DND-41 (cell line): Measurements from ENCODE around the gene KRT13.

Experiments
- ATAC-seq: fragments of 200-7000 bp; cut with Tn5 transposase; 3 replicates; pipeline ENCODE4 v1.9.1; 2021; ENCODE audit warnings: low read depth; ENCODE audit not compliant: insufficient read depth
- DNase-seq: peaks from one replicate; pipeline ENCODE4 v3.0.0-alpha.2; 2020
- H2AFZ ChIP-seq: 2 replicates; pipeline ENCODE4 v1.6.0; 2012; ENCODE audit warnings: low read depth, low read length
- H3K27ac ChIP-seq: 2 replicates; pipeline ENCODE4 v1.5.1; 2012; ENCODE audit warnings: low read length, inconsistent platforms
- H3K27me3 ChIP-seq: fragments of 200-600 bp; sonication (generic); 2 replicates; pipeline ENCODE4 v1.6.0; 2012; ENCODE audit warnings: low read length, mild to moderate bottlenecking, inconsistent platforms; ENCODE audit not compliant: insufficient read depth, poor library complexity
- H3K36me3 ChIP-seq: 2 replicates; pipeline ENCODE4 v1.5.1; 2012; ENCODE audit warnings: low read length, inconsistent platforms; ENCODE audit not compliant: insufficient read depth
- H3K4me1 ChIP-seq: 2 replicates; pipeline ENCODE4 v1.5.1; 2012; ENCODE audit warnings: mild to moderate bottlenecking, low read length; ENCODE audit not compliant: insufficient read depth
- H3K4me2 ChIP-seq: 2 replicates; pipeline ENCODE4 v1.6.0; 2012; ENCODE audit warnings: mild to moderate bottlenecking, moderate library complexity, low read length, inconsistent platforms; ENCODE audit not compliant: insufficient read depth
- H3K4me3 ChIP-seq, 2 experiments: fragments of 200-600 bp in 1 of 2; shearing (Covaris generic) in 1 of 2; 2 replicates each; pipeline ENCODE4 v1.5.1; 2012 to 2016; ENCODE audit warnings: inconsistent platforms in 2 of 2, low read length in 2 of 2, mild to moderate bottlenecking in 2 of 2, low read depth in 1 of 2, moderate library complexity in 1 of 2
- H3K79me2 ChIP-seq: 2 replicates; pipeline ENCODE4 v1.6.0; 2012; ENCODE audit warnings: low read length, inconsistent platforms; ENCODE audit not compliant: insufficient read depth
- H3K9ac ChIP-seq: 2 replicates; pipeline ENCODE4 v1.6.0; 2012; ENCODE audit warnings: low read depth, mild to moderate bottlenecking, inconsistent platforms, low read length, moderate library complexity
- H3K9me3 ChIP-seq: 2 replicates; pipeline ENCODE4 v1.5.1; 2012; ENCODE audit warnings: low read length, moderate library complexity, mild to moderate bottlenecking, inconsistent platforms; ENCODE audit not compliant: insufficient read depth, severe bottlenecking
- H4K20me1 ChIP-seq: 2 replicates; pipeline ENCODE4 v1.6.0; 2012; ENCODE audit warnings: low read length; ENCODE audit not compliant: insufficient read depth
- EZH2 ChIP-seq: IDR thresholded peaks from 3 replicates; pipeline ENCODE4 v1.6.1; 2012; ENCODE audit warnings: borderline replicate concordance, low read depth, mild to moderate bottlenecking, moderate library complexity, low read length, inconsistent platforms; ENCODE audit not compliant: severe bottlenecking
- TF ChIP-seq, protein P1 (sequence below): IDR thresholded peaks from 2 replicates; pipeline ENCODE4 v1.5.1; 2012; ENCODE audit warnings: borderline replicate concordance, low read length, moderate library complexity, mild to moderate bottlenecking; ENCODE audit not compliant: poor library complexity, severe bottlenecking; ENCODE audit errors: extremely low read depth

Gene KRT13

DNA sequence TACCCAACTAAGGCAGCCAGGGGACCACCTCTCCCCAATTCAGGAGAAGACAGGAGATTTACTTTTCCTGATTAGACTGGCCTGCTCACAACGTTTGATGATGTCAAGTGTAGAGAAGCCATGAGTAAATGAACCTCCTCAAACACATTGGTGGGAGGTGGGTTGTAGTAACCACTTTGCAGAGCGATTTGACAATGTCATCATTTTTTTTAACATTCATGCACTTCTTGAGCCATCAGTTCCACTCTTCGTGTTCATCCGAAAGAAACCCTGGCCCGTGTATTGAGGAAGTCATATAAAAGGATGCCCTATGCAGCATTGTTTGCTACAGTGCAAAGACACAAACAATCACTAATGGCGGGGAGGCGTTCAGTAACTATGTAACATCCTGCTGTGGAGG is 28.2 kb upstream of the KRT13 start:
- H3K4me1 ChIP-seq: no peaks in the 10 kb centered on the region
- no peaks in the 10 kb centered on the region for H3K79me2 ChIP-seq
- TF ChIP-seq, protein P1, sequence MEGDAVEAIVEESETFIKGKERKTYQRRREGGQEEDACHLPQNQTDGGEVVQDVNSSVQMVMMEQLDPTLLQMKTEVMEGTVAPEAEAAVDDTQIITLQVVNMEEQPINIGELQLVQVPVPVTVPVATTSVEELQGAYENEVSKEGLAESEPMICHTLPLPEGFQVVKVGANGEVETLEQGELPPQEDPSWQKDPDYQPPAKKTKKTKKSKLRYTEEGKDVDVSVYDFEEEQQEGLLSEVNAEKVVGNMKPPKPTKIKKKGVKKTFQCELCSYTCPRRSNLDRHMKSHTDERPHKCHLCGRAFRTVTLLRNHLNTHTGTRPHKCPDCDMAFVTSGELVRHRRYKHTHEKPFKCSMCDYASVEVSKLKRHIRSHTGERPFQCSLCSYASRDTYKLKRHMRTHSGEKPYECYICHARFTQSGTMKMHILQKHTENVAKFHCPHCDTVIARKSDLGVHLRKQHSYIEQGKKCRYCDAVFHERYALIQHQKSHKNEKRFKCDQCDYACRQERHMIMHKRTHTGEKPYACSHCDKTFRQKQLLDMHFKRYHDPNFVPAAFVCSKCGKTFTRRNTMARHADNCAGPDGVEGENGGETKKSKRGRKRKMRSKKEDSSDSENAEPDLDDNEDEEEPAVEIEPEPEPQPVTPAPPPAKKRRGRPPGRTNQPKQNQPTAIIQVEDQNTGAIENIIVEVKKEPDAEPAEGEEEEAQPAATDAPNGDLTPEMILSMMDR: no peak
- TF ChIP-seq EZH2: no peak
- no peak for ATAC-seq
- no peak for DNase-seq
- no peak overlapping the region for H3K4me3 ChIP-seq
- H3K27ac ChIP-seq: no peak overlapping the region
- no peaks in the 10 kb centered on the region for H3K36me3 ChIP-seq
- H2AFZ ChIP-seq: no peak overlapping the region
- no peaks in the 10 kb centered on the region; the same call in none of the 2 replicates for H4K20me1 ChIP-seq
- H3K9ac ChIP-seq: no peak overlapping the region
- no peaks in the 10 kb centered on the region for H3K9me3 ChIP-seq
- peaks cover 39% of the 10 kb centered on the region for H3K27me3 ChIP-seq
- no peak overlapping the region for H3K4me2 ChIP-seq

DNA sequence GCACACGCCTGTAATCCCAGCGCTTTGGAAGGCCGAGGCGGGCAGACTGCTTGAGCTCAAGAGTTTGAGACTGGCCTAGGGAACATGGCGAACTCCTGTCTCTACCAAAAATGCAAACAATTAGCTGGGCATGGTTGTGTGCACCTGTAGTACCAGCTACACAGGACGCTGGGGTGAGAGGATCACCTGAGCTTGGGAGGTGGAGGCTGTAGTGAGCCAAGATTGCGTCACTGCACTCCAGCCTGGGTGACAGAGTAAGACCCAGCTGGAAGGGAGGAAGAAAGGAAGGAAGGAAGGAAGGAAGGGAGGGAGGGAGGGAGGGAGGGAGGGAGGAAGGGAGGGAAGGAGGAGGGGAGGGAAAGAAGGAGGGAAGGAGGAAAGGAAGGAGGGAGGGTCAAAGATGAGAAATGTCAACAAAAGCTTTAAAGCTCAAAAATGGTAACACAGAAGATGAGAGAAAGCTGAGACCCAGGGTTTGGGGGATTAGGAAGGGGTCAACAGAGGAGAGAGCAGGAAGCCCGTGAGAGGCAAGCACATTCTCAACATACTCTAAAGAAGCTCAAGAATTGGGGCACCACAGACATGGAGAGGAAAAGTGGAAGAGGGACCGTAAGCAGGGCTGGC is 27.6 kb upstream of the KRT13 start:
- Histone ChIP-seq H3K4me3 (no peak overlapping the region), H3K9ac (no peak overlapping the region), H3K27ac (no peak overlapping the region), H3K4me2 (no peak overlapping the region), H3K4me1 (no peaks in the 10 kb centered on the region), H3K27me3 (peaks cover 39% of the 10 kb centered on the region), H4K20me1 (no peaks in the 10 kb centered on the region; the same call in none of the 2 replicates), H3K36me3 (no peaks in the 10 kb centered on the region), H3K79me2 (no peaks in the 10 kb centered on the region), H3K9me3 (no peaks in the 10 kb centered on the region), H2AFZ (no peak overlapping the region)
- ATAC-seq (no peak), DNase-seq (no peak)
- TF ChIP-seq, protein P1: no peak
- TF ChIP-seq EZH2: no peak

DNA sequence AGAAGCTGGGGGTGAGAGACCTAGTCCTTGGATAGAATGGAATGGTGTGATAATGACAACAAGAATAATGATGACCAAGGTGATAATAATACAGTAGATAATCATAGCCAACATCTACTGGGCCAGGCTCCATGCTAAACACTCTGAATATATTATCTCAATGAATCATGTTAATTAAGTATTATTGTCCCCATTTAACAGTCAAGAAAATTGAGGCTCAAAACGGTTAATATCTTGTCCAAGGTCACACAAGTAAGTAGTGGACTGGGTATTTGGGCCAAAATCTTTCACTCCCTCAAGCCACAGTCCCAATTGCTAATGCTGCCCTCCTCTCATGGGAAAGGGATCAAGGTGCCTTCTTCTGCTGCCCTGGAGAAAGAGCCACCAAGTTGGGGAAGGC is 26.6 kb upstream of the KRT13 start:
- Histone ChIP-seq H4K20me1 (no peaks in the 10 kb centered on the region; the same call in none of the 2 replicates), H2AFZ (no peak overlapping the region), H3K4me1 (no peaks in the 10 kb centered on the region), H3K9me3 (no peaks in the 10 kb centered on the region), H3K27ac (no peak overlapping the region), H3K9ac (no peak overlapping the region), H3K36me3 (no peaks in the 10 kb centered on the region), H3K4me3 (no peak overlapping the region), H3K79me2 (no peaks in the 10 kb centered on the region), H3K27me3 (peaks cover 39% of the 10 kb centered on the region), H3K4me2 (no peak overlapping the region)
- DNase-seq: no peak
- no peak for ATAC-seq
- TF ChIP-seq, protein P1: no peak
- no peak for TF ChIP-seq EZH2
